HepG2 (cell line): ENCODE data around the gene CCDC69.

ENCODE experiments used
- BHLHE40 ChIP-seq: IDR thresholded peaks from 2 replicates; pipeline ENCODE4 v1.6.1; 2011; ENCODE audit warnings: low read length, improper control_type of control experiment
- DMTF1 ChIP-seq: sonication (generic); formaldehyde crosslinking; IDR thresholded peaks from 2 replicates; pipeline ENCODE4 v1.4.0; 2020; ENCODE audit warnings: mild to moderate bottlenecking, missing genetic modification reagents
- GABPA ChIP-seq, 2 experiments: IDR thresholded peaks; 2 replicates each; pipeline ENCODE4 v1.6.1; 2011 to 2016; ENCODE audit warnings: low read depth in 2 of 2, low read length in 1 of 2, missing biosample characterization in 1 of 2, missing genetic modification characterization in 1 of 2
- LBX2 ChIP-seq: sonication (generic); formaldehyde crosslinking; IDR thresholded peaks from 2 replicates; pipeline ENCODE4 v1.5.0; 2020; ENCODE audit warnings: missing genetic modification reagents, mild to moderate bottlenecking, borderline replicate concordance
- POLR2A ChIP-seq, 2 experiments: IDR thresholded peaks; 2 replicates each; pipeline ENCODE4 v1.6.1; 2011; ENCODE audit warnings: low read depth in 2 of 2, low read length in 2 of 2, mild to moderate bottlenecking in 1 of 2, moderate library complexity in 1 of 2; ENCODE audit not compliant: insufficient read depth in 1 of 2
- ZBTB40 ChIP-seq, 2 experiments: fragments of 450-650 bp in 1 of 2; sonication (generic) in 1 of 2; formaldehyde crosslinking in 1 of 2; IDR thresholded peaks; 2 replicates each; pipeline versions ENCODE4 v1.6.1 to v1.8.0; 2016 to 2022; ENCODE audit warnings: antibody characterized with exemption in 1 of 2, mild to moderate bottlenecking in 1 of 2, missing genetic modification reagents in 1 of 2
- ZFP1 ChIP-seq: IDR thresholded peaks from 2 replicates; pipeline ENCODE4 v1.6.1; 2016
- ZNF496 ChIP-seq: sonication (generic); formaldehyde crosslinking; IDR thresholded peaks from 2 replicates; pipeline ENCODE4 v1.8.1; 2023; ENCODE audit warnings: mild to moderate bottlenecking, moderate library complexity, missing genetic modification reagents; ENCODE audit not compliant: insufficient replicate concordance
- ZNF589 ChIP-seq: sonication (generic); formaldehyde crosslinking; conservative IDR thresholded peaks from 2 replicates; pipeline ENCODE4 v1.8.0; 2022; ENCODE audit warnings: mild to moderate bottlenecking, moderate library complexity, missing genetic modification reagents
- ZNF703 ChIP-seq: sonication (generic); formaldehyde crosslinking; IDR thresholded peaks from 2 replicates; pipeline ENCODE4 v1.5.1; 2020; ENCODE audit warnings: missing genetic modification reagents, mild to moderate bottlenecking, moderate library complexity, borderline replicate concordance
- TF ChIP-seq, protein P1 (sequence below): sonication (generic); formaldehyde crosslinking; IDR thresholded peaks from 2 replicates; pipeline ENCODE4 v1.5.0; 2020; ENCODE audit warnings: mild to moderate bottlenecking, missing genetic modification reagents
- TF ChIP-seq, protein P2 (sequence below): sonication (generic); formaldehyde crosslinking; IDR thresholded peaks from 2 replicates; pipeline ENCODE4 v1.5.0; 2020; ENCODE audit warnings: missing genetic modification reagents
- TF ChIP-seq, protein P3 (sequence below): sonication (generic); formaldehyde crosslinking; IDR thresholded peaks from 2 replicates; pipeline ENCODE4 v1.4.0; 2020; ENCODE audit warnings: mild to moderate bottlenecking, missing genetic modification reagents

DNA sequence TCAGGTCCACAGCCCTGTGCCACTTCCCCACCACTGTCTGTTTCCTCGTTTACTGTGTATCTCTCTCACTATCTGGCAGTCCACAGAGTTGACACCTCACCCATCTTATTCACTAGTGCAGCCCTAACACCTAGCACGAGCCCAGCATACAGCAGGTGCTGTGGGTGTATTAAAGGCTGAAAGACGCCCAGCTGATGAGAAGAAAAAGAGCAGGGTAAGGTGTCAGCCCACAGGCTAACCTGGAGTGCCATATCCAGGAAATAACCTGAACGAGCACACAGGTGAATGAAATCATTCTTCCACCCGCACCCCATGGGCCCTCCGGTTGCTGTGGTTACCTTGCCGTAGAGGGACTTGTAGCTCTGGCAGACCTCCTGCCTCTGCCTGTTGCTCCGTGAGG lies 84.9 kb downstream of the CCDC69 start:
- TF ChIP-seq POLR2A (IDR thresholded peaks at IDR 0.05; ENCODE audit: insufficient read depth in 1 of 2, low read depth in 2 of 2, low read length in 2 of 2) (no peak), ZBTB40 (IDR thresholded peaks at IDR 0.05) (no peak), ZBTB40 (CRISPR knock-in tag; IDR thresholded peaks at IDR 0.05) (no peak), ZNF703 (CRISPR knock-in tag) (no peak), ZNF496 (CRISPR knock-in tag) (no peak), ZFP1 (no peak), ZNF589 (CRISPR knock-in tag) (no peak), BHLHE40 (no peak), DMTF1 (CRISPR knock-in tag) (no peak), GABPA (IDR thresholded peaks at IDR 0.05; ENCODE audit: low read depth, low read length) (no peak), GABPA (CRISPR knock-in tag; IDR thresholded peaks at IDR 0.05; ENCODE audit: low read depth) (no peak), LBX2 (CRISPR knock-in tag) (no peak)
- TF ChIP-seq, protein P1, sequence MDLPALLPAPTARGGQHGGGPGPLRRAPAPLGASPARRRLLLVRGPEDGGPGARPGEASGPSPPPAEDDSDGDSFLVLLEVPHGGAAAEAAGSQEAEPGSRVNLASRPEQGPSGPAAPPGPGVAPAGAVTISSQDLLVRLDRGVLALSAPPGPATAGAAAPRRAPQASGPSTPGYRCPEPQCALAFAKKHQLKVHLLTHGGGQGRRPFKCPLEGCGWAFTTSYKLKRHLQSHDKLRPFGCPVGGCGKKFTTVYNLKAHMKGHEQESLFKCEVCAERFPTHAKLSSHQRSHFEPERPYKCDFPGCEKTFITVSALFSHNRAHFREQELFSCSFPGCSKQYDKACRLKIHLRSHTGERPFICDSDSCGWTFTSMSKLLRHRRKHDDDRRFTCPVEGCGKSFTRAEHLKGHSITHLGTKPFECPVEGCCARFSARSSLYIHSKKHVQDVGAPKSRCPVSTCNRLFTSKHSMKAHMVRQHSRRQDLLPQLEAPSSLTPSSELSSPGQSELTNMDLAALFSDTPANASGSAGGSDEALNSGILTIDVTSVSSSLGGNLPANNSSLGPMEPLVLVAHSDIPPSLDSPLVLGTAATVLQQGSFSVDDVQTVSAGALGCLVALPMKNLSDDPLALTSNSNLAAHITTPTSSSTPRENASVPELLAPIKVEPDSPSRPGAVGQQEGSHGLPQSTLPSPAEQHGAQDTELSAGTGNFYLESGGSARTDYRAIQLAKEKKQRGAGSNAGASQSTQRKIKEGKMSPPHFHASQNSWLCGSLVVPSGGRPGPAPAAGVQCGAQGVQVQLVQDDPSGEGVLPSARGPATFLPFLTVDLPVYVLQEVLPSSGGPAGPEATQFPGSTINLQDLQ (CRISPR knock-in tag): no peak
- TF ChIP-seq, protein P2, sequence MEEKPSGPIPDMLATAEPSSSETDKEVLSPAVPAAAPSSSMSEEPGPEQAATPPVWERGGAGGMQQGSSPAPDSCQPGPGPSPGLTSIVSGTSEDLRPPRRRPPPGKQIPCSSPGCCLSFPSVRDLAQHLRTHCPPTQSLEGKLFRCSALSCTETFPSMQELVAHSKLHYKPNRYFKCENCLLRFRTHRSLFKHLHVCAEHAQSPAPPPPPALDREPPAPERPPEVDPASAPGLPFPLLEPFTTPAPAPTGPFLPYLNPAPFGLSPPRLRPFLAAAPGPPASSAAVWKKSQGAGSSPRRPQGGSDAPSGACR: no peak
- TF ChIP-seq, protein P3, sequence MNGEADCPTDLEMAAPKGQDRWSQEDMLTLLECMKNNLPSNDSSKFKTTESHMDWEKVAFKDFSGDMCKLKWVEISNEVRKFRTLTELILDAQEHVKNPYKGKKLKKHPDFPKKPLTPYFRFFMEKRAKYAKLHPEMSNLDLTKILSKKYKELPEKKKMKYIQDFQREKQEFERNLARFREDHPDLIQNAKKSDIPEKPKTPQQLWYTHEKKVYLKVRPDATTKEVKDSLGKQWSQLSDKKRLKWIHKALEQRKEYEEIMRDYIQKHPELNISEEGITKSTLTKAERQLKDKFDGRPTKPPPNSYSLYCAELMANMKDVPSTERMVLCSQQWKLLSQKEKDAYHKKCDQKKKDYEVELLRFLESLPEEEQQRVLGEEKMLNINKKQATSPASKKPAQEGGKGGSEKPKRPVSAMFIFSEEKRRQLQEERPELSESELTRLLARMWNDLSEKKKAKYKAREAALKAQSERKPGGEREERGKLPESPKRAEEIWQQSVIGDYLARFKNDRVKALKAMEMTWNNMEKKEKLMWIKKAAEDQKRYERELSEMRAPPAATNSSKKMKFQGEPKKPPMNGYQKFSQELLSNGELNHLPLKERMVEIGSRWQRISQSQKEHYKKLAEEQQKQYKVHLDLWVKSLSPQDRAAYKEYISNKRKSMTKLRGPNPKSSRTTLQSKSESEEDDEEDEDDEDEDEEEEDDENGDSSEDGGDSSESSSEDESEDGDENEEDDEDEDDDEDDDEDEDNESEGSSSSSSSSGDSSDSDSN (CRISPR knock-in tag): no peak
